ENCODE results near the gene MAGEA3. TPM values are rescaled to one million over a fixed set of nuclear protein-coding genes. Genes with fewer than 3 reads are reported as not detected.
"Not testable (repeated sequence)": the region's sequence is repeated elsewhere in the genome, so short reads cannot be mapped to it uniquely, and the experiment has no call there.

The MAGEA3 gene
- total RNA-seq, 1 donor from 2014 or later = not detected

DNA sequence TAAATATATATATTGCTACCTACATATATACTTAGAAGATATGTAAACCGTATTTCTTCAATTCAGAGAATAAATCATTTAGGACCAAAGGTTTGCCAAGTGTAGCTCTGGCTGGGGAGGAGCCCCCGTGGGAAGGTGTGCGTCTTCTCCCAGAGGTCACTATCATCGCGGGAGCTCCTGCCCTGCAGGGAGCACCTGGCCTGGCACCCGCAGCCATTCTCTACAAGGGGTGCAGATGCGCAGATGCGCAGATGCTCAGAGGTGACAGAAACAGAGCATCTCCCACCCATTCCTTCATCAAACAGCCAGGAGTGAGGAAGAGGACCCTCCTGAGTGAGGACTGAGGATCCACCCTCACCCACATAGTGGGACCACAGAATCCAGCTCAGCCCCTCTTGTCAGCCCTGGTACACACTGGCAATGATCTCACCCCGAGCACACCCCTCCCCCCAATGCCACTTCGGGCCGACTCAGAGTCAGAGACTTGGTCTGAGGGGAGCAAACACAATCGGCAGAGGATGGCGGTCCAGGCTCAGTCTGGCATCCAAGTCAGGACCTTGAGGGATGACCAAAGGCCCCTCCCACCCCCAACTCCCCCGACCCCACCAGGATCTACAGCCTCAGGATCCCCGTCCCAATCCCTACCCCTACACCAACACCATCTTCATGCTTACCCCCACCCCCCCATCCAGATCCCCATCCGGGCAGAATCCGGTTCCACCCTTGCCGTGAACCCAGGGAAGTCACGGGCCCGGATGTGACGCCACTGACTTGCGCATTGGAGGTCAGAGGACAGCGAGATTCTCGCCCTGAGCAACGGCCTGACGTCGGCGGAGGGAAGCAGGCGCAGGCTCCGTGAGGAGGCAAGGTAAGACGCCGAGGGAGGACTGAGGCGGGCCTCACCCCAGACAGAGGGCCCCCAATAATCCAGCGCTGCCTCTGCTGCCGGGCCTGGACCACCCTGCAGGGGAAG lies 15.5 kb downstream of the MAGEA3 start, which contains the start of gene MAGEA2B:
TSS of gene MAGEA2B (plus strand) at position 814 of the 973 bp plus-strand sequence. CDS start 2,479 bp downstream, outside the sequence.
- H3K4me3 Mint-ChIP-seq (ENCODE audit: unreplicated experiment); H3K27me3 Mint-ChIP-seq (ENCODE audit: unreplicated experiment); DNase-seq; H3K36me3 Mint-ChIP-seq (ENCODE audit: unreplicated experiment); H3K9me3 Mint-ChIP-seq (ENCODE audit: unreplicated experiment); H3K4me1 Mint-ChIP-seq (ENCODE audit: low read depth, unreplicated experiment); H3K27ac Mint-ChIP-seq (ENCODE audit: unreplicated experiment): not testable (repeated sequence)

- Mint-ChIP-seq H3K4me3 (ENCODE audit: unreplicated experiment) (no peak overlapping the region), H3K4me1 (ENCODE audit: low read depth, unreplicated experiment) (no peaks in the 10 kb centered on the region), H3K36me3 (ENCODE audit: unreplicated experiment) (no peaks in the 10 kb centered on the region), H3K27ac (ENCODE audit: unreplicated experiment) (no peak overlapping the region), H3K27me3 (ENCODE audit: unreplicated experiment) (no peaks in the 10 kb centered on the region), H3K9me3 (ENCODE audit: unreplicated experiment) (no peaks in the 10 kb centered on the region)
- DNase-seq = no peak
- TF ChIP-seq, protein P1, sequence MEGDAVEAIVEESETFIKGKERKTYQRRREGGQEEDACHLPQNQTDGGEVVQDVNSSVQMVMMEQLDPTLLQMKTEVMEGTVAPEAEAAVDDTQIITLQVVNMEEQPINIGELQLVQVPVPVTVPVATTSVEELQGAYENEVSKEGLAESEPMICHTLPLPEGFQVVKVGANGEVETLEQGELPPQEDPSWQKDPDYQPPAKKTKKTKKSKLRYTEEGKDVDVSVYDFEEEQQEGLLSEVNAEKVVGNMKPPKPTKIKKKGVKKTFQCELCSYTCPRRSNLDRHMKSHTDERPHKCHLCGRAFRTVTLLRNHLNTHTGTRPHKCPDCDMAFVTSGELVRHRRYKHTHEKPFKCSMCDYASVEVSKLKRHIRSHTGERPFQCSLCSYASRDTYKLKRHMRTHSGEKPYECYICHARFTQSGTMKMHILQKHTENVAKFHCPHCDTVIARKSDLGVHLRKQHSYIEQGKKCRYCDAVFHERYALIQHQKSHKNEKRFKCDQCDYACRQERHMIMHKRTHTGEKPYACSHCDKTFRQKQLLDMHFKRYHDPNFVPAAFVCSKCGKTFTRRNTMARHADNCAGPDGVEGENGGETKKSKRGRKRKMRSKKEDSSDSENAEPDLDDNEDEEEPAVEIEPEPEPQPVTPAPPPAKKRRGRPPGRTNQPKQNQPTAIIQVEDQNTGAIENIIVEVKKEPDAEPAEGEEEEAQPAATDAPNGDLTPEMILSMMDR (IDR thresholded peaks at IDR 0.05; ENCODE audit: partially characterized antibody, unreplicated experiment) = no peak
These were observed 26.8 kb downstream of the MAGEA3 start for GRCh38 chrX:152725409-152725808.

DNA sequence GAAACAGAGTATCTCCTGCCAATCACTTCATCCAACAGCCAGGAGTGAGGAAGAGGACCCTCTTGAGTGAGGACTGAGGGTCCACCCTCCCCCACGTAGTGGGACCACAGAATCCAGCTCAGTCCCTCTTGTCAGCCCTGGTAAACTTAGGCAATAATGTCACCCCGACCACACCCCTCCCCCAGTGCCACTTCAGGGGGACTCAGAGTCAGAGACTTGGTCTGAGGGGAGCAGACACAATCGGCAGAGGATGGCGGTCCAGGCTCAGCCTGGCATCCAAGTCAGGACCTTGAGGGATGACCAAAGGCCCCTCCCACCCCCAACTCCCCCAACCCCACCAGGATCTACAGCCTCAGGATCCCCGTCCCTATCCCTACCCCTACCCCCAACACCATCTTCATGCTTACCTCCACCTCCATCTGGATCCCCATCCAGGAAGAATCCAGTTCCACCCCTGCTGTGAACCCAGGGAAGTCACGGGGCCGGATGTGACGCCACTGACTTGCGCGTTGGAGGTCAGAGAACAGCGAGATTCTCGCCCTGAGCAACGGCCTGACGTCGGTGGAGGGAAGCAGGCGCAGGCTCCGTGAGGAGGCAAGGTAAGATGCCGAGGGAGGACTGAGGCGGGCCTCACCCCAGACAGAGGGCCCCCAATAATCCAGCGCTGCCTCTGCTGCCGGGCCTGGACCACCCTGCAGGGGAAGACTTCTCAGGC lies 34.8 kb downstream of the MAGEA3 start, which contains the start of the genes CSAG1 and MAGEA12:
TSS of gene CSAG1 (minus strand) at position 461 of the 715 bp plus-strand sequence. CDS start 1,261 bp downstream, outside the sequence.
TSS of gene MAGEA12 (plus strand) at position 497 of the 715 bp plus-strand sequence. CDS start 2,405 bp downstream, outside the sequence.
- TF ChIP-seq, protein P1 (IDR thresholded peaks at IDR 0.05; ENCODE audit: partially characterized antibody, unreplicated experiment) = no peak
- Mint-ChIP-seq H3K9me3 (ENCODE audit: unreplicated experiment) (peaks cover 1% of the 10 kb centered on the region), H3K27me3 (ENCODE audit: unreplicated experiment) (no peaks in the 10 kb centered on the region), H3K4me1 (ENCODE audit: low read depth, unreplicated experiment) (no peaks in the 10 kb centered on the region), H3K4me3 (ENCODE audit: unreplicated experiment) (no peak within 1 kb of the TSS), H3K27ac (ENCODE audit: unreplicated experiment) (no peak within 1 kb of the TSS), H3K36me3 (ENCODE audit: unreplicated experiment) (no peaks in the 10 kb centered on the region)
- DNase-seq = no peak

GRCh38 chrX:152734143-152734858 lies 35.7 kb downstream of the MAGEA3 start:
- H3K9me3 Mint-ChIP-seq (ENCODE audit: unreplicated experiment); DNase-seq; H3K4me3 Mint-ChIP-seq (ENCODE audit: unreplicated experiment); H3K4me1 Mint-ChIP-seq (ENCODE audit: low read depth, unreplicated experiment); H3K27me3 Mint-ChIP-seq (ENCODE audit: unreplicated experiment); H3K27ac Mint-ChIP-seq (ENCODE audit: unreplicated experiment); H3K36me3 Mint-ChIP-seq (ENCODE audit: unreplicated experiment): not testable (repeated sequence)

- H3K36me3 Mint-ChIP-seq (ENCODE audit: unreplicated experiment) = no peaks in the 10 kb centered on the region
- no peaks in the 10 kb centered on the region for H3K27me3 Mint-ChIP-seq (ENCODE audit: unreplicated experiment)
- no peak for DNase-seq
- peaks cover 1% of the 10 kb centered on the region for H3K9me3 Mint-ChIP-seq (ENCODE audit: unreplicated experiment)
- H3K4me1 Mint-ChIP-seq (ENCODE audit: low read depth, unreplicated experiment) = no peaks in the 10 kb centered on the region
- H3K27ac Mint-ChIP-seq (ENCODE audit: unreplicated experiment) = no peak overlapping the region
- no peak overlapping the region for H3K4me3 Mint-ChIP-seq (ENCODE audit: unreplicated experiment)
- TF ChIP-seq, protein P1 (IDR thresholded peaks at IDR 0.05; ENCODE audit: partially characterized antibody, unreplicated experiment) = no peak
These were observed 36.5 kb downstream of the MAGEA3 start for GRCh38 chrX:152735101-152735500.

All from glutamatergic neuron (in vitro differentiated cells).